ENCODE measurements around the gene NPLOC4.
"Not testable (repeated sequence)": the region's sequence is repeated elsewhere in the genome, so short reads cannot be mapped to it uniquely, and the experiment has no call there.

NPLOC4 gene

GRCh38 chr17:81640011-81640410 lies 3.1 kb upstream of the NPLOC4 start:
- H3K9ac ChIP-seq = no peak overlapping the region
- H3K27ac ChIP-seq = no peak overlapping the region
- no peak overlapping the region for H3K4me3 ChIP-seq
- no peak for TF ChIP-seq Cebpa-rat (IDR thresholded peaks at IDR 0.05)
- H3K9me3 ChIP-seq = no peaks in the 10 kb centered on the region
- no peaks in the 10 kb centered on the region for H3K27me3 ChIP-seq
- H3K36me3 ChIP-seq = no peaks in the 10 kb centered on the region
- H3K4me2 ChIP-seq = no peak overlapping the region
- H4K20me1 ChIP-seq = peaks cover 18% of the 10 kb centered on the region
- peaks cover 28% of the 10 kb centered on the region for H3K4me1 ChIP-seq

GRCh38 chr17:81638683-81639082 lies 1.8 kb upstream of the NPLOC4 start:
- TF ChIP-seq Cebpa-rat (IDR thresholded peaks at IDR 0.05) = no peak
- no peak overlapping the region for H3K4me3 ChIP-seq
- H3K27me3 ChIP-seq = no peaks in the 10 kb centered on the region
- peaks cover 29% of the 10 kb centered on the region for H3K4me1 ChIP-seq
- H3K9me3 ChIP-seq = no peaks in the 10 kb centered on the region
- no peak overlapping the region for H3K4me2 ChIP-seq
- peaks cover 4% of the 10 kb centered on the region for H3K36me3 ChIP-seq
- no peak overlapping the region for H3K27ac ChIP-seq
- H4K20me1 ChIP-seq = peaks cover 31% of the 10 kb centered on the region
- no peak overlapping the region for H3K9ac ChIP-seq

DNA sequence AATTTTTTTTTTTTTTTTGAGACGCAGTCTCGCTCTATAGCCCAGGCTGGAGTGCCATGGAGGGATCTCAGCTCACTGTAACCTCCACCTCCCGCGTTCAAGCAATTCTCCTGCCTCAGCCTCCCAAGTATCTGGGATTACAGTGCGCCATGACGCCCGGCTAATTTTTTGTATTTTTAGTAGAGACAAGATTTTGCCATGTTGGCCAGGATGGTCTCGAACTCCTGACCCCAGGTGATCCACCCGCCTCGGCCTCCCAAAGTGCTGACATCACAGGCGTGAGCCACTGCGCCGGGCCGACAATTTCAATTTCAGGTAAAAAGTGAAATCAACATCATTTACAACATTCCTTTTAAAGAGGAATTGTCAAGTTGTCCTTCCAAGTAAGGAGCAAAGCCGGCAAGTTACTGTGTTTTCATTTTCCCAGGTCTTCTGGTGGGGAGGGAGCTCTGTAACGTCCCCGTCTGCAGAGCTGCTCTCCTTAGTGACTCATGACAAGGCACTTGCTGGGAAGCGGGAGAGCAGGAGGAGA lies 873 bp downstream of the NPLOC4 start:
- peaks cover 58% of the 10 kb centered on the region for H4K20me1 ChIP-seq
- H3K9me3 ChIP-seq = no peaks in the 10 kb centered on the region
- peak overlapping the region; percentile 91 for H3K4me3 ChIP-seq
- TF ChIP-seq Cebpa-rat (IDR thresholded peaks at IDR 0.05) = no peak
- H3K4me1 ChIP-seq = peaks cover 29% of the 10 kb centered on the region
- peak overlapping the region; percentile 95 for H3K27ac ChIP-seq
- H3K4me2 ChIP-seq = peak overlapping the region; percentile 94
- peaks cover 30% of the 10 kb centered on the region for H3K36me3 ChIP-seq
- H3K27me3 ChIP-seq = no peaks in the 10 kb centered on the region
- H3K9ac ChIP-seq = peak overlapping the region; percentile 94

DNA sequence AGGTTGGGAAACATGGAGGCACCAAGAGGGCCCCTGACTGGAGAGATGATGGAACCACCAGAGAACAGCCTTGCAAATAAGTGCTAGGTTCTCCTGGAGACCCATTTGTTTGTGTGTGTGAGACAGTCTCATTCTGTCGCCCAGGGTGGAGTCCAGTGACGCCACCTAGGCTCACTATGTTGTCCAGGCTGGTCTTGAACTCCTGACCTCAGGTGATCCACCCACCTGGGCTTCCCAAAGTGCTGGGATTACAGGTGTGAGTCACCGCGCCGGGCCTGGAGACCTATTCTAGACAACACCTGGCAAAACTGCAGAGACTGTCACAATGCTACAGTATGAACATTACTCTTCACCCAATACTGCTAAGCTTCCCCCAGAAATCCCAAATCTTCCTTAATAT lies 1.5 kb downstream of the NPLOC4 start:
- peaks cover 36% of the 10 kb centered on the region for H3K36me3 ChIP-seq
- H3K4me3 ChIP-seq = peak overlapping the region; percentile 91; the same call in 1 of the 2 replicates
- peaks cover 64% of the 10 kb centered on the region for H4K20me1 ChIP-seq
- TF ChIP-seq Cebpa-rat (IDR thresholded peaks at IDR 0.05) = no peak
- H3K27me3 ChIP-seq = no peaks in the 10 kb centered on the region
- no peak overlapping the region for H3K27ac ChIP-seq
- H3K9me3 ChIP-seq = no peaks in the 10 kb centered on the region
- H3K9ac ChIP-seq = peak overlapping the region; percentile 94; the same call in 1 of the 2 replicates
- peaks cover 29% of the 10 kb centered on the region for H3K4me1 ChIP-seq
- peak overlapping the region; percentile 94 for H3K4me2 ChIP-seq

GRCh38 chr17:81631482-81631881 lies 5.4 kb downstream of the NPLOC4 start:
- Histone ChIP-seq H3K4me3 (no peak overlapping the region), H3K27ac (no peak overlapping the region), H3K36me3 (peaks cover 75% of the 10 kb centered on the region), H3K4me2 (no peak overlapping the region), H3K27me3 (no peaks in the 10 kb centered on the region), H3K9ac (no peak overlapping the region), H3K9me3 (no peaks in the 10 kb centered on the region), H4K20me1 (peaks cover 74% of the 10 kb centered on the region), H3K4me1 (peaks cover 24% of the 10 kb centered on the region)
- no peak for TF ChIP-seq Cebpa-rat (IDR thresholded peaks at IDR 0.05)

GRCh38 chr17:81630274-81630673 lies 6.6 kb downstream of the NPLOC4 start:
- H3K4me3 ChIP-seq = no peak overlapping the region
- H3K9ac ChIP-seq = no peak overlapping the region
- no peaks in the 10 kb centered on the region for H3K27me3 ChIP-seq
- H3K36me3 ChIP-seq = peaks cover 87% of the 10 kb centered on the region
- H3K27ac ChIP-seq = no peak overlapping the region
- peaks cover 9% of the 10 kb centered on the region for H3K9me3 ChIP-seq
- TF ChIP-seq Cebpa-rat (IDR thresholded peaks at IDR 0.05) = no peak
- H4K20me1 ChIP-seq = peaks cover 74% of the 10 kb centered on the region
- no peak overlapping the region for H3K4me2 ChIP-seq
- peaks cover 14% of the 10 kb centered on the region for H3K4me1 ChIP-seq

- no peak overlapping the region for H3K4me2 ChIP-seq
- no peak overlapping the region for H3K9ac ChIP-seq
- H3K4me1 ChIP-seq = peaks cover 4% of the 10 kb centered on the region; the same call in 1 of the 2 replicates
- peaks cover 13% of the 10 kb centered on the region for H3K9me3 ChIP-seq
- no peaks in the 10 kb centered on the region for H3K27me3 ChIP-seq
- no peak overlapping the region for H3K27ac ChIP-seq
- TF ChIP-seq Cebpa-rat (IDR thresholded peaks at IDR 0.05) = no peak
- no peak overlapping the region for H3K4me3 ChIP-seq
- H4K20me1 ChIP-seq = peaks cover 64% of the 10 kb centered on the region
- peaks cover 98% of the 10 kb centered on the region for H3K36me3 ChIP-seq
Measured at GRCh38 chr17:81621494-81622130, 15.3 kb downstream of the NPLOC4 start.

DNA sequence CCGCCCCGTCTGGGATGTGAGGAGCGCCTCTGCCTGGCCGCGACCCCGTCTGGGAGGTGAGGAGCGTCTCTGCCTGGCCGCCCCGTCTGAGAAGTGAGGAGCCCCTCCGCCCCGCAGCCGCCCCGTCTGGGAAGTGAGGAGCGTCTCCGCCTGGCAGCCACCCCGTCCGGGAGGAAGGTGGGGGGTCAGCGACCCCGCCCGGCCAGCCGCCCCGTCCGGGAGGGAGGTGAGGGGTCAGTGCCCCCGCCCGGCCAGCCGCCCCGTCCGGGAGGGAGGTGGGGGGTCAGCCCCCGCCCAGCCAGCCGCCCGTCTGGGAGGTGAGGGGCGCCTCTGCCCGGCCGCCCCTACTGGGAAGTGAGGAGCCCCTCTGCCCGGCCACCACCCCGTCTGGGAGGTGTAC lies 18.6 kb downstream of the NPLOC4 start:
- H3K4me1 ChIP-seq = peaks cover 37% of the 10 kb centered on the region
- not testable (repeated sequence) for H3K27ac ChIP-seq, H3K9ac ChIP-seq, H3K4me3 ChIP-seq, H3K4me2 ChIP-seq, H3K27me3 ChIP-seq, H3K9me3 ChIP-seq
- H3K36me3 ChIP-seq = peaks cover 82% of the 10 kb centered on the region
- peaks cover 73% of the 10 kb centered on the region for H4K20me1 ChIP-seq

- Histone ChIP-seq H3K27ac (no peak overlapping the region), H3K4me1 (peaks cover 39% of the 10 kb centered on the region), H3K9me3 (0 out of 2 replicates have a peak, but pooled peaks cover 4% of the 10 kb centered on the region), H3K27me3 (no peaks in the 10 kb centered on the region), H3K4me3 (no peak overlapping the region), H3K36me3 (peaks cover 82% of the 10 kb centered on the region), H4K20me1 (peaks cover 74% of the 10 kb centered on the region), H3K4me2 (no peak overlapping the region), H3K9ac (no peak overlapping the region)
- TF ChIP-seq Cebpa-rat (IDR thresholded peaks at IDR 0.05) = no peak
Measured at GRCh38 chr17:81616877-81617276, 20.0 kb downstream of the NPLOC4 start.

GRCh38 chr17:81615401-81615930 lies 21.4 kb downstream of the NPLOC4 start:
- no peak overlapping the region for H3K4me3 ChIP-seq
- no peaks in the 10 kb centered on the region for H3K27me3 ChIP-seq
- peak overlapping the region; percentile 59; the same call in 1 of the 2 replicates for H3K9ac ChIP-seq
- 0 out of 2 replicates have a peak, but pooled peaks cover 4% of the 10 kb centered on the region for H3K9me3 ChIP-seq
- TF ChIP-seq Cebpa-rat (IDR thresholded peaks at IDR 0.05) = no peak
- H3K4me2 ChIP-seq = peak overlapping the region; percentile 78
- peaks cover 80% of the 10 kb centered on the region for H3K36me3 ChIP-seq
- H3K27ac ChIP-seq = peak overlapping the region; percentile 63
- peaks cover 67% of the 10 kb centered on the region for H4K20me1 ChIP-seq
- peaks cover 39% of the 10 kb centered on the region for H3K4me1 ChIP-seq
